GM12878 (cell line): ENCODE measurements around the gene SAP25. TPM values are rescaled to one million over a fixed set of nuclear protein-coding genes. Genes with fewer than 3 reads are reported as not detected.

Source experiments
- CHD1 ChIP-seq: IDR thresholded peaks from 2 replicates; pipeline ENCODE4 v1.6.1; 2012; ENCODE audit warnings: low read depth, low read length, improper control_type of control experiment
- ETV6 ChIP-seq, 2 experiments: fragments of 450-650 bp in 1 of 2; IDR thresholded peaks in 1 of 2; conservative IDR thresholded peaks in 1 of 2; 2 replicates each; pipeline ENCODE4 v1.6.1; 2014; ENCODE audit warnings: antibody characterized with exemption in 1 of 2, borderline replicate concordance in 1 of 2, low read depth in 1 of 2, mild to moderate bottlenecking in 1 of 2, moderate library complexity in 1 of 2
- EZH2 ChIP-seq: IDR thresholded peaks from 2 replicates; pipeline ENCODE4 v1.6.1; 2012; ENCODE audit warnings: low read depth, mild to moderate bottlenecking, control low read depth, inconsistent platforms, low read length, borderline replicate concordance; ENCODE audit not compliant: control insufficient read depth
- GABPA ChIP-seq: IDR thresholded peaks from 2 replicates; pipeline ENCODE4 v1.6.1; 2014; ENCODE audit warnings: antibody characterized with exemption, low read depth, mild to moderate bottlenecking, inconsistent platforms
- GATAD2B ChIP-seq: fragments of 450-650 bp; conservative IDR thresholded peaks from 2 replicates; pipeline ENCODE4 v1.6.1; 2017; ENCODE audit warnings: low read depth, mild to moderate bottlenecking, moderate library complexity
- JUNB ChIP-seq: IDR thresholded peaks from 2 replicates; pipeline ENCODE4 v1.6.1; 2016; ENCODE audit warnings: antibody characterized with exemption, mild to moderate bottlenecking
- MEF2A ChIP-seq: IDR thresholded peaks from 2 replicates; pipeline ENCODE4 v1.6.1; 2011; ENCODE audit warnings: low read depth, mild to moderate bottlenecking, low read length, moderate library complexity; ENCODE audit not compliant: insufficient read depth
- MXI1 ChIP-seq: fragments of 150-350 bp; IDR thresholded peaks from 2 replicates; pipeline ENCODE4 v1.6.1; 2011; ENCODE audit warnings: low read depth, mild to moderate bottlenecking, inconsistent platforms, low read length, improper control_type of control experiment
- POLR2A ChIP-seq: IDR thresholded peaks from 2 replicates; pipeline ENCODE4 v1.6.1; 2011; ENCODE audit warnings: low read depth, mild to moderate bottlenecking, low read length
- RBBP5 ChIP-seq: fragments of 200-600 bp; sonication (generic); conservative IDR thresholded peaks from 2 replicates; pipeline ENCODE4 v1.6.1; 2016
- RFX5 ChIP-seq: IDR thresholded peaks from 2 replicates; pipeline ENCODE4 v1.6.1; 2011; ENCODE audit warnings: low read depth, low read length, improper control_type of control experiment
- SIN3A ChIP-seq: IDR thresholded peaks from 2 replicates; pipeline ENCODE4 v1.6.1; 2012; ENCODE audit warnings: low read depth, low read length, improper control_type of control experiment
- STAT1 ChIP-seq: fragments of 450-650 bp; conservative IDR thresholded peaks from 2 replicates; pipeline ENCODE4 v1.6.1; 2014; ENCODE audit warnings: antibody characterized with exemption, mild to moderate bottlenecking
- TCF3 ChIP-seq: IDR thresholded peaks from 2 replicates; pipeline ENCODE4 v1.6.1; 2012; ENCODE audit warnings: low read depth, mild to moderate bottlenecking, low read length, borderline replicate concordance; ENCODE audit not compliant: insufficient read depth
- YY1 ChIP-seq: IDR thresholded peaks from 2 replicates; pipeline ENCODE4 v1.6.1; 2011; ENCODE audit warnings: low read depth, mild to moderate bottlenecking, low read length
- ZNF207 ChIP-seq: fragments of 450-650 bp; IDR thresholded peaks from 2 replicates; pipeline ENCODE4 v1.6.1; 2014; ENCODE audit warnings: antibody characterized with exemption, mild to moderate bottlenecking, borderline replicate concordance
- ZNF217 ChIP-seq: fragments of 450-650 bp; IDR thresholded peaks from 2 replicates; pipeline ENCODE4 v1.6.1; 2017; ENCODE audit warnings: antibody characterized with exemption, mild to moderate bottlenecking
- ZNF274 ChIP-seq: IDR thresholded peaks from one replicate; pipeline ENCODE4 v1.8.0; 2011; ENCODE audit not compliant: insufficient read length, insufficient read depth
- polyA plus RNA-seq, 11 experiments: library from polyadenylated mRNA; depleted of rRNA in 4 of 11; unstranded in 6 of 11; stranded (reverse) in 5 of 11; fragments of >200 nt; fragmentation: Nextera tagmentation in 4 of 11; fragmentation: Illumina TruSeq in 1 of 11; extraction: Ambion mirVana in 4 of 11; extraction: Trizol in 1 of 11; gene quantifications; 1 replicate in 1 of 11; 2 replicates in 10 of 11; pipeline versions ENCODE4 v1.2.1 to v1.2.3, GENCODE V29; 2011 to 2016; ENCODE audit warnings: inconsistent platforms in 2 of 11, missing spikeins in 2 of 11, low read depth in 1 of 11
- total RNA-seq, 4 experiments: library from RNA; depleted of rRNA in 3 of 4; stranded (reverse); fragments of >200 nt in 3 of 4; fragmentation: Illumina TruSeq in 1 of 4; extraction: Trizol in 1 of 4; gene quantifications; 2 replicates each; pipeline versions ENCODE4 v1.2.1 to v1.2.3, GENCODE V29; 2013 to 2021
- TF ChIP-seq, protein P1 (sequence below): fragments of 450-650 bp; formaldehyde crosslinking; IDR thresholded peaks from 2 replicates; pipeline ENCODE4 v1.5.0; 2022; ENCODE audit warnings: mild to moderate bottlenecking, missing genetic modification characterization
- TF ChIP-seq, protein P2 (sequence below): fragments of 450-650 bp; IDR thresholded peaks from 2 replicates; pipeline ENCODE4 v1.6.1; 2016; ENCODE audit warnings: mild to moderate bottlenecking, moderate library complexity, borderline replicate concordance
- TF ChIP-seq, protein P3 (sequence below): IDR thresholded peaks from 2 replicates; pipeline ENCODE4 v1.6.1; 2011; ENCODE audit warnings: borderline replicate concordance, low read depth, mild to moderate bottlenecking, moderate library complexity, low read length; ENCODE audit not compliant: insufficient read depth, poor library complexity, severe bottlenecking

SAP25 gene
- total and polyA plus RNA-seq, 10 of the 15 experiments (the other 5 are each of a cell fraction or from before 2014, with no cell fraction given), result 0.14 to 8.6 (median 1.1) TPM

DNA sequence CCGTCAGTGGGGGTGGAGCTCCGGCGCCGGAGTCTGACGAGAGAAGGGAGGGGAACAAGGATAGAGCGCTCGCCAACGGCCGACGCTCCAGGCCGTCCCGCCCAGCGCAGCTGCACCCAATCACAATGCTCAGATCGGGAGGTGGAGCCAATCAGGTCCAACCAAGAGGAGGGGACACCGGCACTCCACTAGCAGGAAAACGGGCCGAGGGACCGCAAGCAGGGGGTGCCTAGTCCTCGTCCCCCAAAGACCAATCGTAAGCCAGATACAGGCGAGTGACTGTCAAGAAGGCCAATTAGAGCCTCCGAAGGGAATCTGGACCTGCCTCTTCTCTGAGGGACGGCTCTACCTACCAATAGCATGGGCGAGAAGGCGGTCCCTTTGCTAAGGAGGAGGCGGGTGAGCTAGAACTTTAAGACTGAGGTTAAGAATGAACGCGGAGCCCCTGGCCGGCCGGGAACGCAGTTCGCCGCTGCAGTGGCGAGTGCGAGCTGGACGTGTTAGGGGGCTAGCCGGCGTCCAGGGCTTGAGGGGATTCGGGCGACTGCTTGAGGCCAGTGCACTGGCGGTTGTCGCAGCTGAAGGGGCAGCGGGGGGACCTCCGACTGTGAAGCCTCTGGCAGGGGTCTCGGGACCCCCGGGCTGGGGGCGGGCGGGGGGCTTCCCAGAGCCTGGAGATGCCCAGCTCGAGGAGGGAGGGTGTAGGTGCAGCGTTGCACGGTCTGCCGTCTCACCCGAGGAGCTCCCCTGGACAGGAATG lies 12.7 kb upstream of the SAP25 start, which contains the start of gene FBXO24 (continued):
- TF ChIP-seq, protein P1, sequence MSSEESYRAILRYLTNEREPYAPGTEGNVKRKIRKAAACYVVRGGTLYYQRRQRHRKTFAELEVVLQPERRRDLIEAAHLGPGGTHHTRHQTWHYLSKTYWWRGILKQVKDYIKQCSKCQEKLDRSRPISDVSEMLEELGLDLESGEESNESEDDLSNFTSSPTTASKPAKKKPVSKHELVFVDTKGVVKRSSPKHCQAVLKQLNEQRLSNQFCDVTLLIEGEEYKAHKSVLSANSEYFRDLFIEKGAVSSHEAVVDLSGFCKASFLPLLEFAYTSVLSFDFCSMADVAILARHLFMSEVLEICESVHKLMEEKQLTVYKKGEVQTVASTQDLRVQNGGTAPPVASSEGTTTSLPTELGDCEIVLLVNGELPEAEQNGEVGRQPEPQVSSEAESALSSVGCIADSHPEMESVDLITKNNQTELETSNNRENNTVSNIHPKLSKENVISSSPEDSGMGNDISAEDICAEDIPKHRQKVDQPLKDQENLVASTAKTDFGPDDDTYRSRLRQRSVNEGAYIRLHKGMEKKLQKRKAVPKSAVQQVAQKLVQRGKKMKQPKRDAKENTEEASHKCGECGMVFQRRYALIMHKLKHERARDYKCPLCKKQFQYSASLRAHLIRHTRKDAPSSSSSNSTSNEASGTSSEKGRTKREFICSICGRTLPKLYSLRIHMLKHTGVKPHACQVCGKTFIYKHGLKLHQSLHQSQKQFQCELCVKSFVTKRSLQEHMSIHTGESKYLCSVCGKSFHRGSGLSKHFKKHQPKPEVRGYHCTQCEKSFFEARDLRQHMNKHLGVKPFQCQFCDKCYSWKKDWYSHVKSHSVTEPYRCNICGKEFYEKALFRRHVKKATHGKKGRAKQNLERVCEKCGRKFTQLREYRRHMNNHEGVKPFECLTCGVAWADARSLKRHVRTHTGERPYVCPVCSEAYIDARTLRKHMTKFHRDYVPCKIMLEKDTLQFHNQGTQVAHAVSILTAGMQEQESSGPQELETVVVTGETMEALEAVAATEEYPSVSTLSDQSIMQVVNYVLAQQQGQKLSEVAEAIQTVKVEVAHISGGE (CRISPR knock-in tag), result no peak
- TF ChIP-seq CHD1 (0 out of 2 replicates have a peak, but pooled peaks have one; percentile 19), RBBP5 (no peak), YY1 (no peak), RFX5 (peak; percentile 90), ZNF207 (0 out of 2 replicates have a peak, but pooled peaks have one; percentile 1), POLR2A (peak; percentile 53; the same call in 1 of the 2 replicates), SIN3A (no peak), MEF2A (no peak), GABPA (0 out of 2 replicates have a peak, but pooled peaks have one; percentile 44), GATAD2B (no peak; the same call in 1 of the 2 replicates), TCF3 (no peak), STAT1 (no peak), ZNF217 (no peak), MXI1 (peak; percentile 16; the same call in 1 of the 2 replicates), JUNB (no peak), ZNF274 (no peak), EZH2 (no peak), ETV6 (conservative IDR thresholded peaks at IDR 0.05 in 1 of 2, IDR thresholded peaks at IDR 0.05 in 1 of 2; ENCODE audit: borderline replicate concordance in 1 of 2, low read depth in 1 of 2) (no peak)
- TF ChIP-seq, protein P2, sequence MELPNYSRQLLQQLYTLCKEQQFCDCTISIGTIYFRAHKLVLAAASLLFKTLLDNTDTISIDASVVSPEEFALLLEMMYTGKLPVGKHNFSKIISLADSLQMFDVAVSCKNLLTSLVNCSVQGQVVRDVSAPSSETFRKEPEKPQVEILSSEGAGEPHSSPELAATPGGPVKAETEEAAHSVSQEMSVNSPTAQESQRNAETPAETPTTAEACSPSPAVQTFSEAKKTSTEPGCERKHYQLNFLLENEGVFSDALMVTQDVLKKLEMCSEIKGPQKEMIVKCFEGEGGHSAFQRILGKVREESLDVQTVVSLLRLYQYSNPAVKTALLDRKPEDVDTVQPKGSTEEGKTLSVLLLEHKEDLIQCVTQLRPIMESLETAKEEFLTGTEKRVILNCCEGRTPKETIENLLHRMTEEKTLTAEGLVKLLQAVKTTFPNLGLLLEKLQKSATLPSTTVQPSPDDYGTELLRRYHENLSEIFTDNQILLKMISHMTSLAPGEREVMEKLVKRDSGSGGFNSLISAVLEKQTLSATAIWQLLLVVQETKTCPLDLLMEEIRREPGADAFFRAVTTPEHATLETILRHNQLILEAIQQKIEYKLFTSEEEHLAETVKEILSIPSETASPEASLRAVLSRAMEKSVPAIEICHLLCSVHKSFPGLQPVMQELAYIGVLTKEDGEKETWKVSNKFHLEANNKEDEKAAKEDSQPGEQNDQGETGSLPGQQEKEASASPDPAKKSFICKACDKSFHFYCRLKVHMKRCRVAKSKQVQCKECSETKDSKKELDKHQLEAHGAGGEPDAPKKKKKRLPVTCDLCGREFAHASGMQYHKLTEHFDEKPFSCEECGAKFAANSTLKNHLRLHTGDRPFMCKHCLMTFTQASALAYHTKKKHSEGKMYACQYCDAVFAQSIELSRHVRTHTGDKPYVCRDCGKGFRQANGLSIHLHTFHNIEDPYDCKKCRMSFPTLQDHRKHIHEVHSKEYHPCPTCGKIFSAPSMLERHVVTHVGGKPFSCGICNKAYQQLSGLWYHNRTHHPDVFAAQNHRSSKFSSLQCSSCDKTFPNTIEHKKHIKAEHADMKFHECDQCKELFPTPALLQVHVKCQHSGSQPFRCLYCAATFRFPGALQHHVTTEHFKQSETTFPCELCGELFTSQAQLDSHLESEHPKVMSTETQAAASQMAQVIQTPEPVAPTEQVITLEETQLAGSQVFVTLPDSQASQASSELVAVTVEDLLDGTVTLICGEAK, result peak; percentile 80; the same call in 1 of the 2 replicates
- TF ChIP-seq, protein P3, sequence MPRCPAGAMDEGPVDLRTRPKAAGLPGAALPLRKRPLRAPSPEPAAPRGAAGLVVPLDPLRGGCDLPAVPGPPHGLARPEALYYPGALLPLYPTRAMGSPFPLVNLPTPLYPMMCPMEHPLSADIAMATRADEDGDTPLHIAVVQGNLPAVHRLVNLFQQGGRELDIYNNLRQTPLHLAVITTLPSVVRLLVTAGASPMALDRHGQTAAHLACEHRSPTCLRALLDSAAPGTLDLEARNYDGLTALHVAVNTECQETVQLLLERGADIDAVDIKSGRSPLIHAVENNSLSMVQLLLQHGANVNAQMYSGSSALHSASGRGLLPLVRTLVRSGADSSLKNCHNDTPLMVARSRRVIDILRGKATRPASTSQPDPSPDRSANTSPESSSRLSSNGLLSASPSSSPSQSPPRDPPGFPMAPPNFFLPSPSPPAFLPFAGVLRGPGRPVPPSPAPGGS, result no peak
